Right cardiac atrium (tissue), 5 donors: Measurements from ENCODE around the gene TBC1D13. TPM values are rescaled to one million over a fixed set of nuclear protein-coding genes. Genes with fewer than 3 reads are reported as not detected.
A peak's percentile ranks its signal among the peaks of the same experiment; 100 is the strongest.
"Not testable (repeated sequence)": the region's sequence is repeated elsewhere in the genome, so short reads cannot be mapped to it uniquely, and the experiment has no call there.

Source experiments
- ATAC-seq, 2 donors: fragments of 200-7000 bp; cut with Tn5 transposase; one replicate each; pipeline versions ENCODE4 v1.8.0 to v1.9.1; 2020; ENCODE audit warnings: moderate library complexity in 2 of 2, mild to moderate bottlenecking in 1 of 2
- DNase-seq, 3 donors: peaks; one replicate each; pipeline ENCODE4 v3.0.0-alpha.2; 2020
- H3K27ac ChIP-seq: one replicate; pipeline ENCODE4 v1.5.1; 2013; ENCODE audit warnings: mild to moderate bottlenecking, low read length, control low read depth, moderate library complexity
- H3K27me3 ChIP-seq: one replicate; pipeline ENCODE4 v1.6.1; 2013; ENCODE audit not compliant: control insufficient read depth, insufficient read depth
- H3K4me1 ChIP-seq: one replicate; pipeline ENCODE4 v1.6.1; 2013; ENCODE audit warnings: low read length; ENCODE audit not compliant: control insufficient read depth, insufficient read depth
- H3K4me3 ChIP-seq: one replicate; pipeline ENCODE4 v1.5.1; 2013; ENCODE audit warnings: low read length, control low read depth
- H3K9me3 ChIP-seq: one replicate; pipeline ENCODE4 v1.6.1; 2013; ENCODE audit warnings: low read length; ENCODE audit not compliant: control insufficient read depth
- WGBS: extraction: QIAGEN DNeasy Blood & Tissue Kit; methylation state at CpG from one replicate; pipeline ENCODE4 v1.1.7; 2013; 5-methylcytosine and 5-hydroxymethylcytosine counted together
- intact Hi-C, 4 donors: fragments of 100-400 bp; cut with DNase I; formaldehyde crosslinking; loops; one replicate each; pipeline versions ENCODE4 v1.11.0 to v1.14.0; 2022 to 2023
- polyA plus RNA-seq: library from polyadenylated mRNA; stranded (reverse); fragments of 200-250 nt; gene quantifications from one replicate; pipeline ENCODE4 v1.2.3, GENCODE V29; 2013
- total RNA-seq, 4 donors: library from RNA; stranded (reverse); fragmentation: NEBNext Ultra II Directional; extraction: Animal tissue kit (Norgen Biotek cat#: 25700); gene quantifications; one replicate each; pipeline ENCODE4 v1.2.1, GENCODE V29; 2021
- donor health status: healthy with polysubstance abuse.
- donor health status: DM: no; HTN: yes; CAD: no.
- donor health status: DM: no; HTN: no; CAD: no.
- donor health status: DM: no; HTN: yes; CAD: no; lungs with severe emphysema.
- donor health status: DM: yes; HTN: yes; CAD: no.

TBC1D13 gene
- total and polyA plus RNA-seq, 5 donors = 12.5 to 20.8 (median 18.9) TPM

- ATAC-seq (peak in 1 of 2 donors; percentile 12), DNase-seq (no peak)
- intact Hi-C loops = no loop called here
- 93% methylated on average over 14 of the region's 14 CpGs for whole genome bisulfite sequencing
- Histone ChIP-seq H3K27ac (no peak overlapping the region), H3K4me1 (no peaks in the 10 kb centered on the region), H3K4me3 (no peak overlapping the region), H3K9me3 (no peaks in the 10 kb centered on the region), H3K27me3 (no peaks in the 10 kb centered on the region)
These were observed 49.6 kb downstream of the TBC1D13 start for GRCh38 chr9:128836509-128837145.

- intact Hi-C loops = no loop called here
- 72% methylated on average over 3 of the region's 3 CpGs for WGBS
- no peak for ATAC-seq
- H3K27me3 ChIP-seq = no peaks in the 10 kb centered on the region
- H3K27ac ChIP-seq = no peak overlapping the region
- H3K9me3 ChIP-seq = no peaks in the 10 kb centered on the region
- H3K4me3 ChIP-seq = no peak overlapping the region
- DNase-seq = no peak
- H3K4me1 ChIP-seq = no peaks in the 10 kb centered on the region
These were observed 51.3 kb downstream of the TBC1D13 start for GRCh38 chr9:128838338-128838737.

GRCh38 chr9:128840524-128840923 is 53.5 kb downstream of the TBC1D13 start:
- H3K9me3 ChIP-seq = no peaks in the 10 kb centered on the region
- H3K4me1 ChIP-seq = no peaks in the 10 kb centered on the region
- H3K27me3 ChIP-seq = no peaks in the 10 kb centered on the region
- no peak overlapping the region for H3K27ac ChIP-seq
- WGBS = 93% methylated on average over 1 of the region's 1 CpG
- no peak overlapping the region for H3K4me3 ChIP-seq
- DNase-seq (no peak), ATAC-seq (no peak)
- intact Hi-C loops = no loop called here

GRCh38 chr9:128841694-128842492 is 54.8 kb downstream of the TBC1D13 start:
- intact Hi-C loops = no loop called here
- Histone ChIP-seq H3K4me1 (no peaks in the 10 kb centered on the region), H3K27ac (no peak overlapping the region), H3K9me3 (no peaks in the 10 kb centered on the region), H3K4me3 (no peak overlapping the region), H3K27me3 (no peaks in the 10 kb centered on the region)
- no peak for ATAC-seq
- WGBS = 87% methylated on average over 12 of the region's 12 CpGs
- DNase-seq = no peak

- H3K27ac ChIP-seq, ATAC-seq, H3K27me3 ChIP-seq, H3K4me3 ChIP-seq, H3K9me3 ChIP-seq, DNase-seq, intact Hi-C loops, H3K4me1 ChIP-seq: not testable (repeated sequence)
- WGBS = 93% methylated on average over 7 of the region's 7 CpGs
These were observed 56.1 kb downstream of the TBC1D13 start for GRCh38 chr9:128843171-128843570.

GRCh38 chr9:128845186-128845931 is 58.3 kb downstream of the TBC1D13 start:
- ATAC-seq (no peak), DNase-seq (no peak)
- H3K4me3 ChIP-seq = no peak overlapping the region
- no peaks in the 10 kb centered on the region for H3K4me1 ChIP-seq
- 76% methylated on average over 13 of the region's 13 CpGs for WGBS
- no peak overlapping the region for H3K27ac ChIP-seq
- H3K9me3 ChIP-seq = no peaks in the 10 kb centered on the region
- H3K27me3 ChIP-seq = no peaks in the 10 kb centered on the region
- intact Hi-C loops = no loop called here

GRCh38 chr9:128846680-128847030 is 59.6 kb downstream of the TBC1D13 start:
- H3K4me1 ChIP-seq = no peaks in the 10 kb centered on the region
- no peaks in the 10 kb centered on the region for H3K9me3 ChIP-seq
- no peak for ATAC-seq
- H3K27me3 ChIP-seq = no peaks in the 10 kb centered on the region
- H3K27ac ChIP-seq = no peak overlapping the region
- no peak for DNase-seq
- 93% methylated on average over 3 of the region's 3 CpGs for WGBS
- H3K4me3 ChIP-seq = no peak overlapping the region
- intact Hi-C loops = no loop called here

GRCh38 chr9:128847803-128848202 is 60.8 kb downstream of the TBC1D13 start:
- ATAC-seq (no peak), DNase-seq (no peak)
- 100% methylated on average over 1 of the region's 1 CpG for WGBS
- Histone ChIP-seq H3K27me3 (no peaks in the 10 kb centered on the region), H3K9me3 (no peaks in the 10 kb centered on the region), H3K4me1 (no peaks in the 10 kb centered on the region), H3K4me3 (no peak overlapping the region), H3K27ac (no peak overlapping the region)
- intact Hi-C loops = no loop called here

DNA sequence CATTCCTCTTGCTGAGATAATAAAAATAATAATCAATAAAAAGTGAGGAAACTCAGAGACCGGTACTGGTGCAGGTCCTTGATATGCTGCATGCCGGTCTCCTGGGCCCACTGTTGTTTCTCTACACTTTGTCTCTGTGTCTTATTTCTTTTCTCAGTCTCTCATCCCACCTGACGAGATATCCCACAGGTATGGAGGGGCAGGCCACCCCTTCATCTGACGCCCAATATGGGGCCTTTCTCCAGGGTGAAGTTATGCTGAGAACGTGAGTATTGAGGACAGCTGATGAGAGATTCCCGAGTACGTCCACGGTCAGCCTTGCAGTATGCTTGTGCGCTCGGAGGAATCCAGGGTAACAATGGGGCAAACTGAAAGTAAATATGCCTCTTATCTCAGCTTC is 64.0 kb downstream of the TBC1D13 start:
- H3K27ac ChIP-seq, H3K27me3 ChIP-seq, H3K4me3 ChIP-seq, DNase-seq, ATAC-seq, intact Hi-C loops, H3K4me1 ChIP-seq, H3K9me3 ChIP-seq: not testable (repeated sequence)
- WGBS = 92% methylated on average over 10 of the region's 10 CpGs

- intact Hi-C loops, H3K27ac ChIP-seq, H3K9me3 ChIP-seq, DNase-seq, ATAC-seq, H3K4me1 ChIP-seq, H3K27me3 ChIP-seq, H3K4me3 ChIP-seq: not testable (repeated sequence)
- WGBS = 79% methylated on average over 10 of the region's 10 CpGs
These were observed 64.9 kb downstream of the TBC1D13 start for GRCh38 chr9:128851779-128852600.
